NT2/D1 (cell line): ENCODE data around the gene CASP7.

Experiments used
- SUZ12 ChIP-seq: IDR thresholded peaks from 2 replicates; pipeline ENCODE4 v1.6.1; 2011; ENCODE audit not compliant: insufficient read length, insufficient read depth; ENCODE audit errors: extremely low read depth
- YY1 ChIP-seq: IDR thresholded peaks from 2 replicates; pipeline ENCODE4 v1.6.1; 2011; ENCODE audit not compliant: insufficient read length, insufficient read depth
- ZNF274 ChIP-seq: IDR thresholded peaks from 2 replicates; pipeline ENCODE4 v1.6.1; 2011; ENCODE audit warnings: mild to moderate bottlenecking, low read depth, low read length

DNA sequence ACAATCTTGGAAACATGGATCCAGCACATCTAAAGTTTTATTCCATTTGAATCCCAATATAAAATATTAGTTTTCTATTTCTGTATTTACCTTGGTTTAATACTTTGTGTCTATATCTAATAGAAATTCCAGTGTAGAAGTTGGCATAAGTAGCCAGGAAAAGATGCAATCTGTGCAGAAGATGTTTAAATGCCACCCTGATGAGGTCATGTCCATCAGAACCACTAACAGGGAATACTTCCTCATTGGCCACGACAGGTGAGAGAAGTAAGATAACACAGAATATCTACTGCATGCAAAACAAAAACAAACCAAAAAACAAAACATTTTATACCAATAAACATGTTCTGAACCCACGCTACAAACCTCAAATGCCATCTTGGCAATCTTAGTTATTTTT, 87.5 kb downstream of the CASP7 start:
- no peak for TF ChIP-seq ZNF274
- no peak for TF ChIP-seq YY1
- no peak for TF ChIP-seq SUZ12
